Islet precursor cell (in vitro differentiated cells): ENCODE data around the gene CNPY2.
"Not testable (repeated sequence)": the region's sequence is repeated elsewhere in the genome, so short reads cannot be mapped to it uniquely, and the experiment has no call there.

ENCODE experiments used
- DNase-seq: peaks from one replicate; pipeline ENCODE4 v3.0.0-alpha.2; 2018

Gene CNPY2

GRCh38 chr12:56333679-56334489 lies 18.1 kb upstream of the CNPY2 start, which contains the start of gene PAN2:
Gene PAN2, minus strand, starts transcription at chr12:56334000. Its CDS starts 906 bp downstream, at chr12:56333094.
- peak; percentile 99 for DNase-seq

- no peak for DNase-seq
These were observed 17.4 kb upstream of the CNPY2 start for GRCh38 chr12:56333197-56333678.

GRCh38 chr12:56332512-56333196 lies 16.9 kb upstream of the CNPY2 start:
- peak; percentile 31 for DNase-seq

- no peak for DNase-seq
These were observed 15.2 kb upstream of the CNPY2 start for GRCh38 chr12:56330936-56331490.

- peak; percentile 48 for DNase-seq
These were observed 10.7 kb upstream of the CNPY2 start for GRCh38 chr12:56326533-56326932.

- DNase-seq, result no peak
These were observed 10.3 kb upstream of the CNPY2 start for GRCh38 chr12:56326126-56326525.

GRCh38 chr12:56324206-56324605 lies 8.4 kb upstream of the CNPY2 start:
- DNase-seq, result peak; percentile 52

- not testable (repeated sequence) for DNase-seq
These were observed 5.8 kb upstream of the CNPY2 start for GRCh38 chr12:56321610-56322009.

- no peak for DNase-seq
These were observed 5.2 kb upstream of the CNPY2 start for GRCh38 chr12:56321027-56321426.

- no peak for DNase-seq
These were observed 1.9 kb upstream of the CNPY2 start for GRCh38 chr12:56317675-56318074.

- DNase-seq, result peak; percentile 69
These were observed 553 bp downstream of the CNPY2 start for GRCh38 chr12:56315249-56315621.

- no peak for DNase-seq
These were observed 4.8 kb downstream of the CNPY2 start for GRCh38 chr12:56311003-56311402.

GRCh38 chr12:56308714-56309113 lies 7.1 kb downstream of the CNPY2 start:
- DNase-seq, result no peak

- no peak for DNase-seq
These were observed 8.4 kb downstream of the CNPY2 start for GRCh38 chr12:56307221-56307965.

GRCh38 chr12:56304872-56305590 lies 10.8 kb downstream of the CNPY2 start:
- no peak for DNase-seq

GRCh38 chr12:56304276-56304675 lies 11.5 kb downstream of the CNPY2 start:
- no peak for DNase-seq

- no peak for DNase-seq
These were observed 14.9 kb downstream of the CNPY2 start for GRCh38 chr12:56300644-56301464.

- DNase-seq, result peak; percentile 100
These were observed 15.7 kb downstream of the CNPY2 start, which contains the start of gene CS for GRCh38 chr12:56299853-56300643. Gene CS, minus strand, starts transcription at chr12:56300330. Its CDS starts 129 bp downstream, at chr12:56300201.

- no peak for DNase-seq
These were observed 16.4 kb downstream of the CNPY2 start for GRCh38 chr12:56299308-56299852.

GRCh38 chr12:56298828-56299227 lies 17.0 kb downstream of the CNPY2 start:
- no peak for DNase-seq
